ENCODE measurements around the gene EHD1. TPM values are rescaled to one million over a fixed set of nuclear protein-coding genes. Genes with fewer than 3 reads are reported as not detected.

The EHD1 gene
- total RNA-seq, 1 donor from 2014 or later = 357 TPM

- peaks cover 8% of the 10 kb centered on the region for H3K4me1 Mint-ChIP-seq
- no peak overlapping the region for H3K27ac Mint-ChIP-seq
- H3K27me3 Mint-ChIP-seq = no peaks in the 10 kb centered on the region
- no peaks in the 10 kb centered on the region for H3K9me3 Mint-ChIP-seq
- no peak overlapping the region for H3K4me3 Mint-ChIP-seq
- TF ChIP-seq, protein P1, sequence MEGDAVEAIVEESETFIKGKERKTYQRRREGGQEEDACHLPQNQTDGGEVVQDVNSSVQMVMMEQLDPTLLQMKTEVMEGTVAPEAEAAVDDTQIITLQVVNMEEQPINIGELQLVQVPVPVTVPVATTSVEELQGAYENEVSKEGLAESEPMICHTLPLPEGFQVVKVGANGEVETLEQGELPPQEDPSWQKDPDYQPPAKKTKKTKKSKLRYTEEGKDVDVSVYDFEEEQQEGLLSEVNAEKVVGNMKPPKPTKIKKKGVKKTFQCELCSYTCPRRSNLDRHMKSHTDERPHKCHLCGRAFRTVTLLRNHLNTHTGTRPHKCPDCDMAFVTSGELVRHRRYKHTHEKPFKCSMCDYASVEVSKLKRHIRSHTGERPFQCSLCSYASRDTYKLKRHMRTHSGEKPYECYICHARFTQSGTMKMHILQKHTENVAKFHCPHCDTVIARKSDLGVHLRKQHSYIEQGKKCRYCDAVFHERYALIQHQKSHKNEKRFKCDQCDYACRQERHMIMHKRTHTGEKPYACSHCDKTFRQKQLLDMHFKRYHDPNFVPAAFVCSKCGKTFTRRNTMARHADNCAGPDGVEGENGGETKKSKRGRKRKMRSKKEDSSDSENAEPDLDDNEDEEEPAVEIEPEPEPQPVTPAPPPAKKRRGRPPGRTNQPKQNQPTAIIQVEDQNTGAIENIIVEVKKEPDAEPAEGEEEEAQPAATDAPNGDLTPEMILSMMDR (IDR thresholded peaks at IDR 0.05) = no peak
- POLR2A ChIA-PET = no interaction called here
- CTCF ChIA-PET = no interaction called here
- H3K36me3 Mint-ChIP-seq (ENCODE audit: low read depth) = peaks cover 7% of the 10 kb centered on the region
- ATAC-seq (ENCODE audit: low read depth) = no peak
- intact Hi-C loops (cut with micrococcal nuclease) = no loop called here
- DNase-seq = no peak
Observed at GRCh38 chr11:64839335-64839734, 39.1 kb downstream of the EHD1 start.

GRCh38 chr11:64838600-64839334 is 39.7 kb downstream of the EHD1 start:
- TF ChIP-seq, protein P1 (IDR thresholded peaks at IDR 0.05) = no peak
- ChIA-PET CTCF (no interaction called here), POLR2A (interaction anchor here (0.6 kb wide), 1 partner anchor 81 kb away, joined by 3 read pairs; no protein-coding TSS in a partner anchor)
- Mint-ChIP-seq H3K4me1 (peaks cover 5% of the 10 kb centered on the region), H3K27me3 (no peaks in the 10 kb centered on the region), H3K4me3 (no peak overlapping the region), H3K27ac (no peak overlapping the region), H3K9me3 (no peaks in the 10 kb centered on the region), H3K36me3 (ENCODE audit: low read depth) (peaks cover 7% of the 10 kb centered on the region)
- no peak for ATAC-seq (ENCODE audit: low read depth)
- intact Hi-C loops (cut with micrococcal nuclease) = no loop called here
- DNase-seq = no peak

GRCh38 chr11:64837887-64838351 is 40.5 kb downstream of the EHD1 start:
- TF ChIP-seq, protein P1 (IDR thresholded peaks at IDR 0.05) = no peak
- Mint-ChIP-seq H3K36me3 (ENCODE audit: low read depth) (peaks cover 7% of the 10 kb centered on the region), H3K27me3 (no peaks in the 10 kb centered on the region), H3K9me3 (no peaks in the 10 kb centered on the region), H3K4me1 (no peaks in the 10 kb centered on the region), H3K27ac (no peak overlapping the region), H3K4me3 (no peak overlapping the region)
- POLR2A ChIA-PET = interaction anchor here (0.6 kb wide), 1 partner anchor 81 kb away, joined by 3 read pairs; no protein-coding TSS in a partner anchor
- no peak for DNase-seq
- ATAC-seq (ENCODE audit: low read depth) = no peak
- CTCF ChIA-PET = no interaction called here
- intact Hi-C loops (cut with micrococcal nuclease) = no loop called here

DNA sequence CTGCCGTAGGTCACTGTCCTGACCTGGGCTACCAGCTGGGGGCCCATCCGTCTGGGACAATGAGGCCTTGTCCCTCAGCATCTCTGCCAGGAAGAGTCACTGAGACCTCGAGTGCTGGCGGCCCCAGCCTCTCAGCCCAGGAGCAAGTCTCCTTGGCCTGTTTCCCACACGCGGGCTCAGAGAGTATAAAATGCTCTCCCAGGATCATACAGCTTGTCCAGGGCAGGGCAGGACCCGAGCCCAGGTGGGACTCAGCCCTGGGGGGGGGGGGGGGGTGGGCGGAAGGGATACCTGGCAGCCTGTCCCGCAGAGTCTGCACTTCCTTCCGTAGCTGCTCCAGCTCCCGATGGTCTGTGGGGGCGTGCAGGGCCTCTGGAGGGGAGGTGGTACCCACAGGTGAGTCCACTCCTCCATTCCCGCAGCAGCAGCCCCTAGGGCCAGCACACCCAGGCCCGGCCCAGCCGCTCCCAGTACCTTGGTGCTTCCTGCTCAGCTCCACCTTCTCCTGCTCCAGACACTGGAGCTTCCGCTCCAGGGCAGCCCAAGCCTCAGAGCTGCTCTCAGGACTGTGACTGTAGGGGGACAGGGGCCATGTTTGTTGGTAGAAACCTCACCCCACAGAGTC is 41.9 kb downstream of the EHD1 start:
- CTCF ChIA-PET = no interaction called here

More for the DNA sequence above, 41.9 kb downstream of the EHD1 start:
- TF ChIP-seq, protein P1 (IDR thresholded peaks at IDR 0.05) = no peak
- DNase-seq = no peak
- Mint-ChIP-seq H3K4me1 (no peaks in the 10 kb centered on the region), H3K27me3 (no peaks in the 10 kb centered on the region), H3K9me3 (no peaks in the 10 kb centered on the region), H3K4me3 (no peak overlapping the region), H3K36me3 (ENCODE audit: low read depth) (peaks cover 15% of the 10 kb centered on the region), H3K27ac (no peak overlapping the region)
- POLR2A ChIA-PET = no interaction called here
- ATAC-seq (ENCODE audit: low read depth) = no peak
- intact Hi-C loops (cut with micrococcal nuclease) = no loop called here
